OCI-M2 (cell line): ENCODE measurements around the gene RAET1L.
"Not testable (repeated sequence)": the region's sequence is repeated elsewhere in the genome, so short reads cannot be mapped to it uniquely, and the experiment has no call there.

Source experiments
- DNase-seq: peaks from one replicate; lab custom pipeline; 2025; ENCODE audit not compliant: unreplicated experiment; lab: John Stamatoyannopoulos, UW

Gene RAET1L

GRCh38 chr6:150025201-150025917 is at the start of gene RAET1L:
Gene RAET1L, minus strand, starts transcription at chr6:150025532. Its CDS starts 61 bp downstream, at chr6:150025471.
- DNase-seq: no peak

- no peak for DNase-seq
These were observed 49.7 kb upstream of the RAET1L start for GRCh38 chr6:150075034-150075421.

GRCh38 chr6:150074396-150075033 is 49.2 kb upstream of the RAET1L start:
- DNase-seq: not testable (repeated sequence)

GRCh38 chr6:150072201-150072600 is 46.9 kb upstream of the RAET1L start:
- no peak for DNase-seq

GRCh38 chr6:150070236-150070818 is 45.0 kb upstream of the RAET1L start:
- DNase-seq: no peak

GRCh38 chr6:150069706-150070105 is 44.4 kb upstream of the RAET1L start:
- no peak for DNase-seq

- no peak for DNase-seq
These were observed 43.7 kb upstream of the RAET1L start, which contains the start of gene ULBP3 for GRCh38 chr6:150068720-150069648. Gene ULBP3, minus strand, starts transcription at chr6:150069121. Its CDS starts 55 bp downstream, at chr6:150069066.

- no peak for DNase-seq
These were observed 42.8 kb upstream of the RAET1L start for GRCh38 chr6:150068151-150068550.

GRCh38 chr6:150065083-150065482 is 39.8 kb upstream of the RAET1L start:
- no peak for DNase-seq

- DNase-seq: no peak
These were observed 38.3 kb upstream of the RAET1L start for GRCh38 chr6:150063640-150064039.

GRCh38 chr6:150059973-150060372 is 34.6 kb upstream of the RAET1L start:
- DNase-seq: not testable (repeated sequence)

- DNase-seq: no peak
These were observed 33.7 kb upstream of the RAET1L start for GRCh38 chr6:150058986-150059385.

GRCh38 chr6:150058231-150058792 is 33.0 kb upstream of the RAET1L start:
- no peak for DNase-seq

GRCh38 chr6:150057501-150057951 is 32.2 kb upstream of the RAET1L start:
- DNase-seq: no peak

GRCh38 chr6:150056916-150057315 is 31.6 kb upstream of the RAET1L start:
- DNase-seq: no peak

GRCh38 chr6:150056156-150056555 is 30.8 kb upstream of the RAET1L start:
- no peak for DNase-seq

- no peak for DNase-seq
These were observed 29.8 kb upstream of the RAET1L start for GRCh38 chr6:150055131-150055530.

- DNase-seq: no peak
These were observed 28.1 kb upstream of the RAET1L start for GRCh38 chr6:150053450-150053849.

GRCh38 chr6:150050846-150051245 is 25.5 kb upstream of the RAET1L start:
- no peak for DNase-seq

GRCh38 chr6:150048099-150048498 is 22.8 kb upstream of the RAET1L start:
- DNase-seq: no peak

GRCh38 chr6:150046943-150047342 is 21.6 kb upstream of the RAET1L start:
- DNase-seq: no peak
